NCI-H2227 (cell line): ENCODE results near the gene FN3K.
"Not testable (repeated sequence)": the region's sequence is repeated elsewhere in the genome, so short reads cannot be mapped to it uniquely, and the experiment has no call there.

Source experiments
- DNase-seq: peaks from one replicate; lab custom pipeline; 2025; ENCODE audit not compliant: unreplicated experiment; lab: John Stamatoyannopoulos, UW

The FN3K gene

GRCh38 chr17:82772026-82772425 is 36.6 kb downstream of the FN3K start:
- DNase-seq = no peak

- not testable (repeated sequence) for DNase-seq
These were observed 39.0 kb downstream of the FN3K start for GRCh38 chr17:82774456-82774855.

- peak; percentile 58 for DNase-seq
These were observed 39.8 kb downstream of the FN3K start for GRCh38 chr17:82775001-82775823.

- no peak for DNase-seq
These were observed 41.0 kb downstream of the FN3K start for GRCh38 chr17:82776454-82776853.

GRCh38 chr17:82777778-82778375 is 42.5 kb downstream of the FN3K start:
- DNase-seq = not testable (repeated sequence)

GRCh38 chr17:82779541-82779940 is 44.1 kb downstream of the FN3K start:
- no peak for DNase-seq

GRCh38 chr17:82780195-82780594 is 44.8 kb downstream of the FN3K start:
- DNase-seq = no peak

GRCh38 chr17:82780971-82781893 is 45.8 kb downstream of the FN3K start:
- no peak for DNase-seq

GRCh38 chr17:82781894-82782274 is 46.5 kb downstream of the FN3K start:
- DNase-seq = peak; percentile 83

- DNase-seq = no peak
These were observed 47.3 kb downstream of the FN3K start for GRCh38 chr17:82782657-82783207.

- DNase-seq = no peak
These were observed 48.1 kb downstream of the FN3K start for GRCh38 chr17:82783498-82783897.

- DNase-seq = not testable (repeated sequence)
These were observed 50.2 kb downstream of the FN3K start for GRCh38 chr17:82785581-82785980.

GRCh38 chr17:82786427-82786826 is 51.0 kb downstream of the FN3K start:
- no peak for DNase-seq

- DNase-seq = no peak
These were observed 51.9 kb downstream of the FN3K start for GRCh38 chr17:82787081-82787848.

- DNase-seq = no peak
These were observed 53.0 kb downstream of the FN3K start for GRCh38 chr17:82788206-82789001.

GRCh38 chr17:82789051-82789592 is 53.7 kb downstream of the FN3K start:
- no peak for DNase-seq

GRCh38 chr17:82789806-82790205 is 54.4 kb downstream of the FN3K start:
- DNase-seq = no peak

GRCh38 chr17:82790391-82790790 is 55.0 kb downstream of the FN3K start:
- no peak for DNase-seq

- DNase-seq = no peak
These were observed 56.1 kb downstream of the FN3K start for GRCh38 chr17:82791532-82791931.
